Osteoblast (primary cell): Measurements from ENCODE around the gene LRRK2. TPM values are rescaled to one million over a fixed set of nuclear protein-coding genes. Genes with fewer than 3 reads are reported as not detected.

Source experiments
- DNase-seq: peaks from one replicate; pipeline ENCODE4 v3.0.0; 2011; ENCODE audit warnings: low spot score, mixed read lengths; ENCODE audit not compliant: insufficient read length; ENCODE audit errors: missing footprints
- H2AFZ ChIP-seq: 2 replicates; pipeline ENCODE4 v1.6.0; 2011; ENCODE audit warnings: mild to moderate bottlenecking, low read length
- H3K27ac ChIP-seq: 2 replicates; pipeline ENCODE4 v1.5.1; 2011; ENCODE audit warnings: mild to moderate bottlenecking, low read depth, low read length, moderate library complexity
- H3K27me3 ChIP-seq: 2 replicates; pipeline ENCODE4 v1.6.0; 2012; ENCODE audit warnings: mild to moderate bottlenecking, control low read depth, inconsistent platforms, low read length, moderate library complexity; ENCODE audit not compliant: insufficient read depth
- H3K36me3 ChIP-seq: 2 replicates; pipeline ENCODE4 v1.5.1; 2011; ENCODE audit warnings: mild to moderate bottlenecking, low read length, control low read depth, moderate library complexity; ENCODE audit not compliant: insufficient read depth
- H3K4me1 ChIP-seq: 2 replicates; pipeline ENCODE4 v1.5.1; 2011; ENCODE audit warnings: mild to moderate bottlenecking, low read length, control low read depth, moderate library complexity; ENCODE audit not compliant: insufficient read depth
- H3K4me2 ChIP-seq: 2 replicates; pipeline ENCODE4 v1.6.0; 2011; ENCODE audit warnings: mild to moderate bottlenecking, low read length; ENCODE audit not compliant: insufficient read depth
- H3K4me3 ChIP-seq: fragments of 200-600 bp; sonication (generic); 3 replicates; pipeline ENCODE4 v1.5.1; 2012; ENCODE audit warnings: mild to moderate bottlenecking, low read length, inconsistent platforms; ENCODE audit not compliant: insufficient read depth
- H3K79me2 ChIP-seq: 2 replicates; pipeline ENCODE4 v1.6.0; 2012; ENCODE audit warnings: mild to moderate bottlenecking, low read length, control low read depth, inconsistent platforms; ENCODE audit not compliant: insufficient read depth
- H3K9me3 ChIP-seq: 2 replicates; pipeline ENCODE4 v1.5.1; 2011; ENCODE audit warnings: low read depth, low read length, control low read depth
- H4K20me1 ChIP-seq: 2 replicates; pipeline ENCODE4 v1.6.0; 2012; ENCODE audit warnings: mild to moderate bottlenecking, low read length, control low read depth; ENCODE audit not compliant: insufficient read depth
- CTCF ChIP-seq: IDR thresholded peaks from 2 replicates; pipeline ENCODE4 v1.5.1; 2011; ENCODE audit warnings: mild to moderate bottlenecking, low read depth, low read length, moderate library complexity; ENCODE audit errors: extremely low read depth
- total RNA-seq: library from RNA; depleted of rRNA; stranded (reverse); fragments of >200 nt; gene quantifications from 2 replicates; pipeline ENCODE4 v1.2.3, GENCODE V29; 2012

Gene LRRK2
- total RNA-seq, 1 donor, result 5.1 TPM

GRCh38 chr12:40254455-40255085, 29.8 kb downstream of the LRRK2 start:
- no peak for TF ChIP-seq CTCF

GRCh38 chr12:40258371-40258770, 33.6 kb downstream of the LRRK2 start:
- no peak for TF ChIP-seq CTCF
- Histone ChIP-seq H3K79me2 (no peaks in the 10 kb centered on the region), H3K4me3 (no peak overlapping the region), H2AFZ (no peak overlapping the region), H3K4me2 (no peak overlapping the region), H3K4me1 (peaks cover 13% of the 10 kb centered on the region), H3K27me3 (no peaks in the 10 kb centered on the region), H3K9me3 (no peaks in the 10 kb centered on the region), H4K20me1 (no peaks in the 10 kb centered on the region), H3K36me3 (no peaks in the 10 kb centered on the region), H3K27ac (no peak overlapping the region)
- DNase-seq, result no peak

More at GRCh38 chr12:40254455-40255085, 29.8 kb downstream of the LRRK2 start:
- no peak overlapping the region for H3K27ac ChIP-seq
- H3K9me3 ChIP-seq, result no peaks in the 10 kb centered on the region
- H3K4me2 ChIP-seq, result no peak overlapping the region
- no peak overlapping the region for H3K4me3 ChIP-seq
- no peak for DNase-seq
- H3K27me3 ChIP-seq, result no peaks in the 10 kb centered on the region
- H4K20me1 ChIP-seq, result no peaks in the 10 kb centered on the region
- H2AFZ ChIP-seq, result no peak overlapping the region
- peaks cover 13% of the 10 kb centered on the region for H3K4me1 ChIP-seq
- no peaks in the 10 kb centered on the region for H3K79me2 ChIP-seq
- no peaks in the 10 kb centered on the region for H3K36me3 ChIP-seq

GRCh38 chr12:40261937-40262336, 37.1 kb downstream of the LRRK2 start:
- Histone ChIP-seq H3K36me3 (no peaks in the 10 kb centered on the region), H3K27ac (no peak overlapping the region), H4K20me1 (no peaks in the 10 kb centered on the region), H3K9me3 (no peaks in the 10 kb centered on the region), H3K27me3 (no peaks in the 10 kb centered on the region), H3K79me2 (no peaks in the 10 kb centered on the region), H3K4me3 (no peak overlapping the region), H3K4me2 (no peak overlapping the region), H2AFZ (no peak overlapping the region), H3K4me1 (no peaks in the 10 kb centered on the region)
- no peak for DNase-seq
- TF ChIP-seq CTCF, result no peak

- H3K4me1 ChIP-seq, result no peaks in the 10 kb centered on the region
- no peak for TF ChIP-seq CTCF
These were observed 37.9 kb downstream of the LRRK2 start for GRCh38 chr12:40262657-40263056.

More at GRCh38 chr12:40262657-40263056, 37.9 kb downstream of the LRRK2 start:
- H3K79me2 ChIP-seq, result no peaks in the 10 kb centered on the region
- H4K20me1 ChIP-seq, result no peaks in the 10 kb centered on the region
- no peaks in the 10 kb centered on the region for H3K36me3 ChIP-seq
- no peak overlapping the region for H2AFZ ChIP-seq
- no peak for DNase-seq
- H3K27me3 ChIP-seq, result no peaks in the 10 kb centered on the region
- no peak overlapping the region for H3K27ac ChIP-seq
- H3K4me3 ChIP-seq, result no peak overlapping the region
- no peaks in the 10 kb centered on the region for H3K9me3 ChIP-seq
- no peak overlapping the region for H3K4me2 ChIP-seq
